Gastroesophageal sphincter (tissue), 3 donors: ENCODE measurements around the gene CSNK1G1.

ENCODE experiments used
- EP300 ChIP-seq: sonication (generic); formaldehyde crosslinking; IDR thresholded peaks from one replicate; pipeline ENCODE4 v1.6.1; 2017; ENCODE audit warnings: antibody characterized with exemption, mild to moderate bottlenecking
- POLR2A ChIP-seq, 2 donors: fragments of 450-650 bp; IDR thresholded peaks; one replicate each; pipeline ENCODE4 v1.6.1; 2017; ENCODE audit warnings: antibody characterized with exemption in 2 of 2, mild to moderate bottlenecking in 2 of 2, moderate library complexity in 1 of 2
- POLR2AphosphoS5 ChIP-seq: sonication (generic); formaldehyde crosslinking; IDR thresholded peaks from one replicate; pipeline ENCODE4 v1.6.1; 2017; ENCODE audit warnings: antibody characterized with exemption
- TF ChIP-seq, protein P1 (sequence below), 4 experiments: fragments of 200-600 bp in 2 of 4; fragments of 450-650 bp in 2 of 4; sonication (generic) in 1 of 4; IDR thresholded peaks; one replicate each; pipeline ENCODE4 v1.5.1; 2017 to 2019; ENCODE audit warnings: antibody characterized with exemption in 4 of 4, mild to moderate bottlenecking in 2 of 4, moderate library complexity in 2 of 4

DNA sequence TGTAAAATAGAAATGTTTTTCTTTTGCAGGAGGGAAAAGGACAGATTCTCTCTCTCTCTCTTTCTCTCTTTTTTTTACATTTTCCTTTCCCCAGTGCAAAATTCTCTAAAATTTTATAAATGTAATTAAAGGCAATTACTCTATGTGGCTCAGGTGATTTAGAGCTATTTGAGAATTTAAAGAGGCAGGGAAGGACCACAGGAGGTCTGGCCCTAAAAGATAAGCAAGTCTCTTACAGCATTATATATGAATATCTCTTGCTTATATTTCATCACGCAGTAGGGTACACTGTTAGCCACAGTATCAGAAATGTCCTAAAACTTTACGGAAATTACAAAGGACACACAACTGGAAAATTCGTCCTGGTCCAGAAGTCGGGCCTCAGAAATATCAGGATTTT is 122.7 kb downstream of the CSNK1G1 start:
- TF ChIP-seq, protein P1, sequence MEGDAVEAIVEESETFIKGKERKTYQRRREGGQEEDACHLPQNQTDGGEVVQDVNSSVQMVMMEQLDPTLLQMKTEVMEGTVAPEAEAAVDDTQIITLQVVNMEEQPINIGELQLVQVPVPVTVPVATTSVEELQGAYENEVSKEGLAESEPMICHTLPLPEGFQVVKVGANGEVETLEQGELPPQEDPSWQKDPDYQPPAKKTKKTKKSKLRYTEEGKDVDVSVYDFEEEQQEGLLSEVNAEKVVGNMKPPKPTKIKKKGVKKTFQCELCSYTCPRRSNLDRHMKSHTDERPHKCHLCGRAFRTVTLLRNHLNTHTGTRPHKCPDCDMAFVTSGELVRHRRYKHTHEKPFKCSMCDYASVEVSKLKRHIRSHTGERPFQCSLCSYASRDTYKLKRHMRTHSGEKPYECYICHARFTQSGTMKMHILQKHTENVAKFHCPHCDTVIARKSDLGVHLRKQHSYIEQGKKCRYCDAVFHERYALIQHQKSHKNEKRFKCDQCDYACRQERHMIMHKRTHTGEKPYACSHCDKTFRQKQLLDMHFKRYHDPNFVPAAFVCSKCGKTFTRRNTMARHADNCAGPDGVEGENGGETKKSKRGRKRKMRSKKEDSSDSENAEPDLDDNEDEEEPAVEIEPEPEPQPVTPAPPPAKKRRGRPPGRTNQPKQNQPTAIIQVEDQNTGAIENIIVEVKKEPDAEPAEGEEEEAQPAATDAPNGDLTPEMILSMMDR (IDR thresholded peaks at IDR 0.05), result no peak
- TF ChIP-seq POLR2A (IDR thresholded peaks at IDR 0.05), result no peak
- TF ChIP-seq POLR2AphosphoS5, result no peak
- TF ChIP-seq EP300, result no peak
